Measurements from ENCODE around the gene MYH9.
"Not testable (repeated sequence)": the region's sequence is repeated elsewhere in the genome, so short reads cannot be mapped to it uniquely, and the experiment has no call there.

Gene MYH9

GRCh38 chr22:36289948-36290371 lies 97.8 kb downstream of the MYH9 start:
- DNase-seq, result not testable (repeated sequence)

GRCh38 chr22:36289406-36289870 lies 98.3 kb downstream of the MYH9 start:
- no peak for DNase-seq

- DNase-seq, result no peak
These were observed 99.0 kb downstream of the MYH9 start for GRCh38 chr22:36288571-36289405.

GRCh38 chr22:36287881-36288515 lies 99.8 kb downstream of the MYH9 start:
- DNase-seq, result no peak

- peak; percentile 6 for DNase-seq
These were observed 101.4 kb downstream of the MYH9 start for GRCh38 chr22:36286096-36286957.

GRCh38 chr22:36285545-36285944 lies 102.2 kb downstream of the MYH9 start:
- DNase-seq, result no peak

GRCh38 chr22:36285017-36285416 lies 102.8 kb downstream of the MYH9 start:
- DNase-seq, result no peak

- no peak for DNase-seq
These were observed 103.6 kb downstream of the MYH9 start for GRCh38 chr22:36284171-36284571.

- no peak for DNase-seq
These were observed 105.4 kb downstream of the MYH9 start for GRCh38 chr22:36282328-36282831.

GRCh38 chr22:36281781-36282327 lies 105.9 kb downstream of the MYH9 start:
- no peak for DNase-seq

GRCh38 chr22:36280379-36280778 lies 107.4 kb downstream of the MYH9 start:
- DNase-seq, result no peak

- DNase-seq, result no peak
These were observed 108.5 kb downstream of the MYH9 start for GRCh38 chr22:36279219-36279666.

GRCh38 chr22:36277482-36278291 lies 110.1 kb downstream of the MYH9 start:
- DNase-seq, result no peak

GRCh38 chr22:36274531-36274930 lies 113.2 kb downstream of the MYH9 start:
- no peak for DNase-seq

GRCh38 chr22:36271951-36272350 lies 115.8 kb downstream of the MYH9 start:
- DNase-seq, result not testable (repeated sequence)

- DNase-seq, result not testable (repeated sequence)
These were observed 116.5 kb downstream of the MYH9 start for GRCh38 chr22:36271231-36271630.

GRCh38 chr22:36267896-36268485 lies 119.8 kb downstream of the MYH9 start:
- no peak for DNase-seq

GRCh38 chr22:36267058-36267457 lies 120.7 kb downstream of the MYH9 start:
- no peak for DNase-seq

GRCh38 chr22:36263886-36264664 lies 123.7 kb downstream of the MYH9 start:
- not testable (repeated sequence) for DNase-seq

- DNase-seq, result not testable (repeated sequence)
These were observed 124.5 kb downstream of the MYH9 start for GRCh38 chr22:36263216-36263673.
